SHP77 (cell line): Measurements from ENCODE around the gene TMEM8B.

Source experiments
- DNase-seq, 2 experiments: peaks; one replicate each; lab custom pipeline; 2025; lab: John Stamatoyannopoulos, UW

The TMEM8B gene

GRCh38 chr9:35829084-35829763, at the start of gene TMEM8B:
TMEM8B (plus strand) TSS chr9:35829228; CDS start chr9:35829448, 220 bp downstream.
- peak; percentile 80 to 89 for DNase-seq

- no peak for DNase-seq
Observed at GRCh38 chr9:35781066-35781465, 48.0 kb upstream of the TMEM8B start.

GRCh38 chr9:35783418-35783817, 45.6 kb upstream of the TMEM8B start:
- DNase-seq, result no peak

GRCh38 chr9:35789541-35789940, 39.5 kb upstream of the TMEM8B start:
- no peak for DNase-seq

- DNase-seq, result no peak
Observed at GRCh38 chr9:35790025-35790384, 39.0 kb upstream of the TMEM8B start.

- peak; percentile 22 to 38 for DNase-seq
Observed at GRCh38 chr9:35790385-35791296, 38.4 kb upstream of the TMEM8B start.

- no peak for DNase-seq
Observed at GRCh38 chr9:35791297-35791921, 37.6 kb upstream of the TMEM8B start, which contains the start of gene NPR2. NPR2 (plus strand) TSS chr9:35791591; CDS start chr9:35792409, 818 bp downstream.

GRCh38 chr9:35792024-35792813, 36.8 kb upstream of the TMEM8B start:
- no peak for DNase-seq

GRCh38 chr9:35792826-35793225, 36.2 kb upstream of the TMEM8B start:
- DNase-seq, result no peak

- no peak for DNase-seq
Observed at GRCh38 chr9:35793461-35793860, 35.6 kb upstream of the TMEM8B start.

- no peak for DNase-seq
Observed at GRCh38 chr9:35795695-35796094, 33.3 kb upstream of the TMEM8B start.

- no peak for DNase-seq
Observed at GRCh38 chr9:35797311-35798109, 31.5 kb upstream of the TMEM8B start.

GRCh38 chr9:35798658-35799374, 30.2 kb upstream of the TMEM8B start:
- DNase-seq, result no peak

- DNase-seq, result no peak
Observed at GRCh38 chr9:35800530-35800929, 28.5 kb upstream of the TMEM8B start.

- DNase-seq, result no peak
Observed at GRCh38 chr9:35801328-35802128, 27.5 kb upstream of the TMEM8B start.

GRCh38 chr9:35806101-35806500, 22.9 kb upstream of the TMEM8B start:
- DNase-seq, result no peak

GRCh38 chr9:35808433-35808832, 20.6 kb upstream of the TMEM8B start:
- no peak for DNase-seq

GRCh38 chr9:35810122-35810521, 18.9 kb upstream of the TMEM8B start:
- no peak for DNase-seq

- no peak for DNase-seq
Observed at GRCh38 chr9:35811381-35812024, 17.5 kb upstream of the TMEM8B start.
